A673 (cell line): Measurements from ENCODE around the gene SRMS. TPM values are rescaled to one million over a fixed set of nuclear protein-coding genes. Genes with fewer than 3 reads are reported as not detected.

ENCODE experiments used
- BruUV-seq: library from RNA; stranded (reverse); fragments of 400-500 nt; replicated peaks from 2 replicates; lab custom pipeline; 2021; lab: Mats Ljungman, UMichigan
- CTCF ChIA-PET: fragments of 300-600 bp; sonication (Branson Sonifier 250); formaldehyde crosslinking; loops from one replicate; lab custom pipeline; 2022; ENCODE audit warnings: antibody characterized with exemption; lab: Charles Lee
- POLR2A ChIA-PET: fragments of 300-600 bp; sonication (Branson Sonifier 250); formaldehyde crosslinking; loops from one replicate; lab custom pipeline; 2022; ENCODE audit warnings: antibody characterized with exemption; ENCODE audit not compliant: low non-redundant PET; lab: Charles Lee
- DNase-seq: peaks from one replicate; pipeline ENCODE4 v3.0.0-alpha.2; 2015; ENCODE audit warnings: low spot score
- H3K27ac ChIP-seq: fragments of 200-600 bp; sonication (generic); 2 replicates; pipeline ENCODE4 v1.5.1; 2016; ENCODE audit warnings: mixed run types, low read depth, mild to moderate bottlenecking, mixed read lengths, antibody characterized with exemption, low read length; ENCODE audit not compliant: poor library complexity, severe bottlenecking
- H3K27me3 ChIP-seq: fragments of 200-600 bp; sonication (generic); replicated peaks from 2 replicates; pipeline ENCODE4 v1.6.1; 2017; ENCODE audit warnings: mixed run types, low read depth, mild to moderate bottlenecking, mixed read lengths, antibody characterized with exemption, low read length; ENCODE audit not compliant: insufficient read depth, poor library complexity
- H3K36me3 ChIP-seq: fragments of 200-600 bp; sonication (generic); 2 replicates; pipeline ENCODE4 v1.6.1; 2016; ENCODE audit warnings: mixed run types, mild to moderate bottlenecking, mixed read lengths, antibody characterized with exemption, low read length; ENCODE audit not compliant: insufficient read depth, poor library complexity, severe bottlenecking
- H3K4me1 ChIP-seq: fragments of 200-600 bp; sonication (generic); 2 replicates; pipeline ENCODE4 v1.6.1; 2017; ENCODE audit warnings: mixed run types, mild to moderate bottlenecking, mixed read lengths, antibody characterized with exemption, low read length; ENCODE audit not compliant: insufficient read depth, poor library complexity, severe bottlenecking
- H3K4me3 ChIP-seq: fragments of 200-600 bp; sonication (generic); 2 replicates; pipeline ENCODE4 v1.5.1; 2016; ENCODE audit warnings: low read depth, mixed run types, mild to moderate bottlenecking, mixed read lengths, low read length; ENCODE audit not compliant: poor library complexity, severe bottlenecking
- H3K9me3 ChIP-seq: fragments of 200-600 bp; sonication (generic); 2 replicates; pipeline ENCODE4 v1.6.1; 2016; ENCODE audit warnings: mixed run types, low read depth, mild to moderate bottlenecking, mixed read lengths, antibody characterized with exemption, low read length; ENCODE audit not compliant: poor library complexity, severe bottlenecking
- EZH2 ChIP-seq: fragments of 200-600 bp; sonication (generic); IDR thresholded peaks from 2 replicates; pipeline ENCODE4 v1.6.1; 2017; ENCODE audit warnings: borderline replicate concordance, low read depth, mild to moderate bottlenecking, mixed read lengths, antibody characterized with exemption, low read length; ENCODE audit not compliant: poor library complexity, severe bottlenecking
- intact Hi-C: fragments of 100-400 bp; cut with micrococcal nuclease; formaldehyde crosslinking; loops from one replicate; pipeline ENCODE4 v1.10.0; 2022; ENCODE audit not compliant: unreplicated experiment
- total RNA-seq: library from RNA; stranded (reverse); gene quantifications from 2 replicates; pipeline ENCODE4 v1.2.3, GENCODE V29; 2021
- TF ChIP-seq, protein P1 (sequence below): fragments of 300-800, 200-600 bp; sonication (generic); conservative IDR thresholded peaks from 2 replicates; pipeline ENCODE4 v1.5.1; 2017; ENCODE audit warnings: low read depth, mild to moderate bottlenecking, antibody characterized with exemption, low read length, moderate library complexity, mixed read lengths

Gene SRMS
- total RNA-seq, 1 experiment from 2014 or later: not detected

- Histone ChIP-seq H3K27ac (no peak overlapping the region), H3K9me3 (no peaks in the 10 kb centered on the region), H3K27me3 (no peaks in the 10 kb centered on the region), H3K36me3 (no peaks in the 10 kb centered on the region), H3K4me1 (peaks cover 5% of the 10 kb centered on the region), H3K4me3 (no peak overlapping the region)
- ChIA-PET POLR2A (no interaction called here), CTCF (interaction anchor here (0.6 kb wide), 1 partner anchor 134 kb away, joined by 3 read pairs; no protein-coding TSS in a partner anchor)
- intact Hi-C loops: loop anchor here (5.0 kb wide), 3 partner anchors 251 to 586 kb away; partner anchors contain the start of gene SAMD10
- no TSS peak for BruUV-seq
- DNase-seq: peak; percentile 52
- TF ChIP-seq, protein P1, sequence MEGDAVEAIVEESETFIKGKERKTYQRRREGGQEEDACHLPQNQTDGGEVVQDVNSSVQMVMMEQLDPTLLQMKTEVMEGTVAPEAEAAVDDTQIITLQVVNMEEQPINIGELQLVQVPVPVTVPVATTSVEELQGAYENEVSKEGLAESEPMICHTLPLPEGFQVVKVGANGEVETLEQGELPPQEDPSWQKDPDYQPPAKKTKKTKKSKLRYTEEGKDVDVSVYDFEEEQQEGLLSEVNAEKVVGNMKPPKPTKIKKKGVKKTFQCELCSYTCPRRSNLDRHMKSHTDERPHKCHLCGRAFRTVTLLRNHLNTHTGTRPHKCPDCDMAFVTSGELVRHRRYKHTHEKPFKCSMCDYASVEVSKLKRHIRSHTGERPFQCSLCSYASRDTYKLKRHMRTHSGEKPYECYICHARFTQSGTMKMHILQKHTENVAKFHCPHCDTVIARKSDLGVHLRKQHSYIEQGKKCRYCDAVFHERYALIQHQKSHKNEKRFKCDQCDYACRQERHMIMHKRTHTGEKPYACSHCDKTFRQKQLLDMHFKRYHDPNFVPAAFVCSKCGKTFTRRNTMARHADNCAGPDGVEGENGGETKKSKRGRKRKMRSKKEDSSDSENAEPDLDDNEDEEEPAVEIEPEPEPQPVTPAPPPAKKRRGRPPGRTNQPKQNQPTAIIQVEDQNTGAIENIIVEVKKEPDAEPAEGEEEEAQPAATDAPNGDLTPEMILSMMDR: no peak
- TF ChIP-seq EZH2: no peak
Observed at GRCh38 chr20:63536241-63536977, 11.1 kb downstream of the SRMS start.

- intact Hi-C loops: loop anchor here (5.0 kb wide), 3 partner anchors 252 to 587 kb away; partner anchors contain the start of gene SAMD10
- no peak overlapping the region for H3K4me3 ChIP-seq
- H3K27me3 ChIP-seq: no peaks in the 10 kb centered on the region
- TF ChIP-seq EZH2: no peak
- TF ChIP-seq, protein P1: no peak
- BruUV-seq: no TSS peak
- ChIA-PET CTCF (no interaction called here), POLR2A (no interaction called here)
- H3K9me3 ChIP-seq: no peaks in the 10 kb centered on the region
- no peaks in the 10 kb centered on the region for H3K36me3 ChIP-seq
- peaks cover 5% of the 10 kb centered on the region for H3K4me1 ChIP-seq
- DNase-seq: peak; percentile 36
- no peak overlapping the region for H3K27ac ChIP-seq
Observed at GRCh38 chr20:63534831-63535651, 12.5 kb downstream of the SRMS start.

GRCh38 chr20:63534427-63534830 lies 13.1 kb downstream of the SRMS start:
- ChIA-PET CTCF (no interaction called here), POLR2A (no interaction called here)
- no TSS peak for BruUV-seq
- H3K27me3 ChIP-seq: no peaks in the 10 kb centered on the region
- H3K9me3 ChIP-seq: no peaks in the 10 kb centered on the region
- DNase-seq: no peak
- H3K36me3 ChIP-seq: no peaks in the 10 kb centered on the region
- TF ChIP-seq, protein P1: no peak
- TF ChIP-seq EZH2: no peak
- H3K4me3 ChIP-seq: no peak overlapping the region
- peaks cover 5% of the 10 kb centered on the region for H3K4me1 ChIP-seq
- intact Hi-C loops: no loop called here
- no peak overlapping the region for H3K27ac ChIP-seq
